Cardiac fibroblast (primary cell): ENCODE data around the gene NR2C1.

Experiments used
- DNase-seq, 2 donors: peaks; one replicate each; pipeline versions ENCODE4 v3.0.0 to v3.0.0-alpha.2; 2010; ENCODE audit warnings: low read depth in 2 of 2
- H3K4me3 ChIP-seq, 2 donors: replicated peaks in 1 of 2; 1 replicate in 1 of 2; 2 replicates in 1 of 2; pipeline ENCODE4 v1.5.1; 2011; ENCODE audit warnings: low read depth in 2 of 2, low read length in 2 of 2, mild to moderate bottlenecking in 2 of 2, moderate library complexity in 1 of 2
- CTCF ChIP-seq: IDR thresholded peaks from one replicate; pipeline ENCODE4 v1.5.1; 2011; ENCODE audit warnings: low read depth, mild to moderate bottlenecking, low read length, inconsistent platforms

Gene NR2C1

GRCh38 chr12:95006206-95006605 is 67.2 kb downstream of the NR2C1 start:
- no peak for TF ChIP-seq CTCF
- no peak overlapping the region for H3K4me3 ChIP-seq
- no peak for DNase-seq

- TF ChIP-seq CTCF: no peak
- no peak overlapping the region for H3K4me3 ChIP-seq
- DNase-seq: peak; percentile 54 to 67
Measured at GRCh38 chr12:95004610-95005009, 68.8 kb downstream of the NR2C1 start.

GRCh38 chr12:95003921-95004272 is 69.5 kb downstream of the NR2C1 start:
- H3K4me3 ChIP-seq: peak overlapping the region; percentile 60 to 85
- DNase-seq: no peak
- TF ChIP-seq CTCF: no peak

DNA sequence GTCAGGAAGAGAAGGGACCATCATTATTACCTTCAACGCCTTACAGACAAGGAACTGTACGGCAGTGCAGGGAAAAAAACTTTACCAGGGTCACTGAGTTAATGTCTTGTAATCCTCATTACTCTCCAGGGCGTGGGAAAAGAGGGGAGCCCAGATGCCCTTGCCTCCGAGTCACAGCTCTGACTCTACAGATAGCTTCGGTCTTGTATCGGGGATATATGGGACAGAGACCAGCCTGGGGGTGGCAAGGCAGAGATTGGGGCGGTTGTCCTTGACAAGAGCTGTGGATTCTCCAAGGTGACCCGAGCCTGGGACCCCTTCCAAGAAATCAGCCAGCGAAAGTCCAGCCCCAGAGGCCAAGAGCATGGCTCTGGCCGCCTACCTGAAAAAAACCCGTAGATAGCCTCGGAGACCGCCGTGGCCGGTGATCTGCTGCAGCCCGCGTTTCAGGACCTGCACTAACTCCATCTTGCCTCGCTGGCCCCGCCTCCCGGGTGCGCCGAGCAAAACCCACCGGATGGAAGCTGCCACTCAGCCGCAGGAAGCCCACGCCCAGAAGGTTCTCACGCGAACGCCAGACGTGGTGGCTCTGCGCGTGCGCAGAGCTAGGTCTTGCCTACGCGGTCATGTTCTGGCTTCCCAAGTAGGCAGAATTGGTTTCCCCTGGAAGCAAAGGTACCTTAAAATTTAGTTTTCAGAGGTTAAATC is 70.1 kb downstream of the NR2C1 start, which contains the start of gene NDUFA12:
Gene NDUFA12, minus strand, starts transcription at position 485 of the 708 bp plus-strand sequence. Its CDS starts 17 bp downstream, at position 468.
- no peak for TF ChIP-seq CTCF
- peak; percentile 98 for DNase-seq
- H3K4me3 ChIP-seq: peak within 1 kb of the TSS; percentile 60 to 85

- no peak for TF ChIP-seq CTCF
- H3K4me3 ChIP-seq: peak overlapping the region; percentile 60 to 85
Measured at GRCh38 chr12:95002754-95003153, 70.7 kb downstream of the NR2C1 start.

DNA sequence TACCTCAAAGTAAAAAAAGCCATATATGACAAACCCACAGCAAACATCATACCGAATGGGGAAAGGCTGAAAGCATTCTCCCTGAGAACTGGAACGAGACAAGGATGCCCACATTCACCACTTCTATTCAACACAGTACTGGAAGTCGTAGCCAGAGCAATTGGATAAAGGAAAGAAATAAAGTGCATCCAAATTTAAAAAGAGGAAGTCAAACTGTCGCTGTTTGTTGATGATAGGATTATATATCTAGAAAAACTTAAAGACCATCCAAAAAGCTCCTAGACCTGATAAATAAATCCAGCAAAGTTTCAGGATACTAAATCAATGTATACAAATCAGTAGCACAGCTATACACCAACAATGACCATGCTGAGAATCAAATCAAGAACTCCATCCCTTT is 75.1 kb downstream of the NR2C1 start:
- H3K4me3 ChIP-seq: no peak overlapping the region
- DNase-seq: no peak
- TF ChIP-seq CTCF: no peak

More at GRCh38 chr12:95002754-95003153, 70.7 kb downstream of the NR2C1 start:
- DNase-seq: peak in 1 of 2 donors; percentile 5

DNA sequence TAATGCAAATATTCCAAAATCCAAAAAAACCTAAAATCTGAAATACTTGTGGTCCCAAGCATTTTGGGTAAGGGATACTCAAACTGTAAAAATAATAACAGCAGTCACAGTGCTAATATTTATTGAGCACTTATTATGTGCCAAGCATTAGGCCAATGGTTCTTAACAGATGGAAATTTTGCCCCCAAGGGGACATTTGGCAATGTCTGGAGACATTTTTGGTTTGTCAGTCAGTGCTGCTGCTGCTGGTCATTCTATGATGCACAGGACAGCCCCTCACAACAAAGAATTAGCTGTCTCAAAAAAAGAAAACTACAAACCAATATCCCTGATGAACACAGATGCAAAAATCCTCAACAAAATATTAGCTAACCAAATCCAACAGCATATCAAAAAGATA is 75.7 kb downstream of the NR2C1 start:
- no peak overlapping the region for H3K4me3 ChIP-seq
- no peak for TF ChIP-seq CTCF
- no peak for DNase-seq
